B cell (primary cell): ENCODE data around the gene GALNT11. TPM values are rescaled to one million over a fixed set of nuclear protein-coding genes. Genes with fewer than 3 reads are reported as not detected.
"Not testable (repeated sequence)": the region's sequence is repeated elsewhere in the genome, so short reads cannot be mapped to it uniquely, and the experiment has no call there.

Source experiments
- ATAC-seq: fragments of 200-7000 bp; cut with Tn5 transposase; one replicate; pipeline ENCODE4 v1.10.0; 2021; ENCODE audit warnings: low read depth, mild to moderate bottlenecking, moderate number of reproducible peaks, moderate library complexity
- CTCF ChIA-PET: fragments of 350-600 bp; sonication (Branson Sonifier 250); formaldehyde crosslinking; loops from one replicate; lab custom pipeline; 2021; ENCODE audit warnings: antibody characterized with exemption, inconsistent platforms; lab: Charles Lee
- POLR2A ChIA-PET: fragments of 350-600 bp; sonication (Branson Sonifier 250); formaldehyde crosslinking; loops from one replicate; lab custom pipeline; 2021; ENCODE audit warnings: antibody characterized with exemption; lab: Charles Lee
- DNase-seq: peaks from one replicate; pipeline ENCODE4 v3.0.0; 2013
- H2AFZ ChIP-seq: 2 replicates; pipeline ENCODE4 v1.6.1; 2012; ENCODE audit warnings: mild to moderate bottlenecking, low read depth, low read length; ENCODE audit not compliant: insufficient read depth, poor library complexity, severe bottlenecking
- H3K27ac ChIP-seq, 2 donors: 1 replicate in 1 of 2; 2 replicates in 1 of 2; pipeline ENCODE4 v1.5.1; 2012 to 2013; ENCODE audit warnings: low read length in 2 of 2, mild to moderate bottlenecking in 2 of 2, moderate library complexity in 1 of 2
- H3K27me3 ChIP-seq, 4 experiments: fragments of 200-600 bp in 1 of 4; sonication (generic) in 1 of 4; replicated peaks in 1 of 4; 1 replicate in 2 of 4; 2 replicates in 2 of 4; pipeline versions ENCODE4 v1.6.1 to v1.7.0; 2013 to 2016; ENCODE audit warnings: low read length in 3 of 4, mild to moderate bottlenecking in 2 of 4, mixed read lengths in 1 of 4, moderate library complexity in 1 of 4; ENCODE audit not compliant: insufficient read depth in 4 of 4, control insufficient read depth in 3 of 4; ENCODE audit errors: control extremely low read depth in 1 of 4
- H3K36me3 ChIP-seq, 2 experiments: replicated peaks in 1 of 2; 1 replicate in 1 of 2; 2 replicates in 1 of 2; pipeline versions ENCODE4 v1.6.1 to v1.7.1; 2013; ENCODE audit warnings: low read length in 1 of 2; ENCODE audit not compliant: insufficient read depth in 2 of 2, control insufficient read depth in 1 of 2; ENCODE audit errors: control extremely low read depth in 1 of 2, extremely low read depth in 1 of 2
- H3K4me1 ChIP-seq, 2 donors: fragments of 200-600 bp in 1 of 2; sonication (generic) in 1 of 2; 1 replicate in 1 of 2; 2 replicates in 1 of 2; pipeline versions ENCODE4 v1.5.1 to v1.6.1; 2013 to 2017; ENCODE audit warnings: low read length in 2 of 2; ENCODE audit not compliant: control insufficient read depth in 2 of 2, insufficient read depth in 2 of 2
- H3K4me2 ChIP-seq: replicated peaks from 2 replicates; pipeline ENCODE3; 2012; ENCODE audit warnings: mild to moderate bottlenecking, low read depth, low read length; ENCODE audit not compliant: poor library complexity, severe bottlenecking
- H3K4me3 ChIP-seq, 5 experiments: fragments of 200-600 bp in 1 of 5; sonication (generic) in 1 of 5; 1 replicate in 3 of 5; 2 replicates in 2 of 5; pipeline versions ENCODE4 v1.5.1 to v1.7.0; 2011 to 2016; ENCODE audit warnings: low read length in 4 of 5, mild to moderate bottlenecking in 4 of 5, low read depth in 2 of 5, control low read depth in 1 of 5, moderate library complexity in 1 of 5; ENCODE audit not compliant: insufficient read depth in 1 of 5; ENCODE audit errors: control extremely low read depth in 1 of 5, extremely low read depth in 1 of 5
- H3K79me2 ChIP-seq: fragments of 200-600 bp; sonication (generic); one replicate; pipeline ENCODE4 v1.6.0; 2016; ENCODE audit warnings: low read length; ENCODE audit not compliant: control insufficient read depth, insufficient read depth
- H3K9ac ChIP-seq: fragments of 200-600 bp; sonication (generic); 2 replicates; pipeline ENCODE4 v1.6.1; 2017; ENCODE audit warnings: mild to moderate bottlenecking, low read length, moderate library complexity
- H3K9me3 ChIP-seq, 3 donors: one replicate each; pipeline versions ENCODE4 v1.6.1 to v1.7.1; 2013; ENCODE audit warnings: low read length in 2 of 3; ENCODE audit not compliant: control insufficient read depth in 2 of 3, insufficient read depth in 1 of 3; ENCODE audit errors: control extremely low read depth in 1 of 3
- H4K20me1 ChIP-seq: 2 replicates; pipeline ENCODE4 v1.6.0; 2012; ENCODE audit warnings: mild to moderate bottlenecking, low read length; ENCODE audit not compliant: insufficient read depth, control insufficient read depth, poor library complexity, severe bottlenecking
- H3K27ac Mint-ChIP-seq: one replicate; pipeline ENCODE4 v1.8.0; 2021; ENCODE audit warnings: mixed read lengths
- H3K27me3 Mint-ChIP-seq: one replicate; pipeline ENCODE4 v1.8.0; 2021; ENCODE audit warnings: mixed read lengths
- H3K4me1 Mint-ChIP-seq: one replicate; pipeline ENCODE4 v1.8.0; 2021; ENCODE audit warnings: mixed read lengths
- H3K4me3 Mint-ChIP-seq: one replicate; pipeline ENCODE4 v1.8.0; 2021; ENCODE audit warnings: mixed read lengths
- H3K9me3 Mint-ChIP-seq: one replicate; pipeline ENCODE4 v1.8.0; 2022; ENCODE audit warnings: mixed read lengths; ENCODE audit not compliant: insufficient read depth
- CTCF ChIP-seq: fragments of 200-600 bp; IDR thresholded peaks from one replicate; pipeline ENCODE4 v1.8.0; 2022; ENCODE audit warnings: antibody characterized with exemption, mild to moderate bottlenecking
- EZH2 ChIP-seq: IDR thresholded peaks from 2 replicates; pipeline ENCODE4 v1.6.1; 2012; ENCODE audit warnings: borderline replicate concordance, low read depth, mild to moderate bottlenecking, moderate library complexity, low read length; ENCODE audit not compliant: insufficient read depth, poor library complexity, severe bottlenecking
- WGBS: methylation state at CpG from one replicate; pipeline ENCODE4 v1.1.5; 2013; ENCODE audit warnings: missing lambda C conversion rate; ENCODE audit not compliant: insufficient coverage; 5-methylcytosine and 5-hydroxymethylcytosine counted together
- intact Hi-C: fragments of 100-400 bp; cut with micrococcal nuclease; formaldehyde crosslinking; loops from one replicate; pipeline ENCODE4 v1.10.0; 2022
- polyA plus RNA-seq: library from polyadenylated mRNA; depleted of rRNA; stranded (reverse); fragments of >200 nt; gene quantifications from 2 replicates; pipeline ENCODE4 v1.2.3, GENCODE V29; 2012
- total RNA-seq, 2 donors: library from RNA; stranded (reverse); fragments of 120-200 nt in 1 of 2; gene quantifications; 1 replicate in 1 of 2; 2 replicates in 1 of 2; pipeline versions ENCODE4 v1.2.3 to v1.2.4, GENCODE V29; 2013 to 2022

GALNT11 gene
- total and polyA plus RNA-seq, 2 donors (not counting 1 experiment from before 2014, with no cell fraction given) = 13.8 to 14.5 TPM

GRCh38 chr7:152021740-152022139 is 3.7 kb upstream of the GALNT11 start:
- H3K27me3 ChIP-seq, H3K27me3 Mint-ChIP-seq, CTCF ChIA-PET, POLR2A ChIA-PET, H3K9me3 ChIP-seq, H3K9ac ChIP-seq, H3K27ac Mint-ChIP-seq, H3K4me3 Mint-ChIP-seq, H3K79me2 ChIP-seq, DNase-seq, H3K4me2 ChIP-seq, H3K4me3 ChIP-seq, ATAC-seq, H3K36me3 ChIP-seq, H4K20me1 ChIP-seq, H3K27ac ChIP-seq, intact Hi-C loops, H3K9me3 Mint-ChIP-seq, H2AFZ ChIP-seq: not testable (repeated sequence)
- 93% methylated on average over 4 of the region's 10 CpGs for WGBS
- peaks cover 6 to 13% of the 10 kb centered on the region in 2 donors for H3K4me1 ChIP-seq
- peaks cover 13% of the 10 kb centered on the region for H3K4me1 Mint-ChIP-seq

- Mint-ChIP-seq H3K9me3 (no peaks in the 10 kb centered on the region), H3K27me3 (no peaks in the 10 kb centered on the region), H3K4me1 (peaks cover 20% of the 10 kb centered on the region), H3K27ac (no peak overlapping the region), H3K4me3 (peak overlapping the region; percentile 84)
- CTCF ChIA-PET = interaction anchor here (1.5 kb wide), 1 partner anchor 149 kb away, joined by 3 read pairs; the partner anchor contains the start of gene PRKAG2
- H3K9ac ChIP-seq = peak overlapping the region; percentile 81
- POLR2A ChIA-PET = no interaction called here
- H3K4me2 ChIP-seq = peak overlapping the region; percentile 82
- intact Hi-C loops = loop anchor here (1.0 to 5.0 kb wide), 7 partner anchors 90 to 674 kb away; partner anchors contain the start of genes PRKAG2 and XRCC2
- 17% methylated on average over 39 of the region's 41 CpGs for WGBS
- H4K20me1 ChIP-seq = no peaks in the 10 kb centered on the region
- H3K4me1 ChIP-seq = peaks cover 6 to 14% of the 10 kb centered on the region in 2 donors
- peaks cover 0 to 3% (median 0%) of the 10 kb centered on the region in 4 experiments for H3K27me3 ChIP-seq
- peak; percentile 28 for DNase-seq
- peaks cover 0 to 1% of the 10 kb centered on the region in 2 experiments for H3K36me3 ChIP-seq
- H2AFZ ChIP-seq = peak overlapping the region; percentile 88
- H3K9me3 ChIP-seq = peaks cover 0 to 3% (median 0%) of the 10 kb centered on the region in 3 donors
- H3K79me2 ChIP-seq = peaks cover 3% of the 10 kb centered on the region
- no peak for ATAC-seq
- peak overlapping the region; percentile 49 to 82 (median 72) for H3K4me3 ChIP-seq
- H3K27ac ChIP-seq = peak overlapping the region in 1 of 2 donors; percentile 6
- TF ChIP-seq CTCF (no peak), EZH2 (no peak)
Observed at GRCh38 chr7:152025937-152026890, 740 bp downstream of the GALNT11 start.

- H3K9me3 Mint-ChIP-seq, POLR2A ChIA-PET, H3K27ac Mint-ChIP-seq, H3K9me3 ChIP-seq, H3K27me3 ChIP-seq, H2AFZ ChIP-seq, DNase-seq, H3K9ac ChIP-seq, H4K20me1 ChIP-seq, H3K4me3 ChIP-seq, H3K27ac ChIP-seq, ATAC-seq, H3K79me2 ChIP-seq, H3K4me2 ChIP-seq, H3K36me3 ChIP-seq, H3K27me3 Mint-ChIP-seq: not testable (repeated sequence)
- 97% methylated on average over 13 of the region's 20 CpGs for WGBS
- intact Hi-C loops = loop anchor here (5.0 kb wide), 5 partner anchors 130 to 675 kb away; partner anchors contain the start of genes PRKAG2 and XRCC2
- Mint-ChIP-seq H3K4me1 (peaks cover 20% of the 10 kb centered on the region), H3K4me3 (peak overlapping the region; percentile 41)
- peaks cover 6 to 14% of the 10 kb centered on the region in 2 donors for H3K4me1 ChIP-seq
- CTCF ChIA-PET = interaction anchor here (1.1 kb wide), 1 partner anchor 679 kb away, joined by 3 read pairs; no protein-coding TSS in a partner anchor
Observed at GRCh38 chr7:152027491-152028365, 2.3 kb downstream of the GALNT11 start.
